GM21367 (cell line): ENCODE data around the gene KCND2.
"Not testable (repeated sequence)": the region's sequence is repeated elsewhere in the genome, so short reads cannot be mapped to it uniquely, and the experiment has no call there.

ENCODE experiments used
- ATAC-seq: cut with Tn5 transposase; IDR thresholded peaks from one replicate; pipeline ENCODE4 v1.9.1; 2021; ENCODE audit not compliant: unreplicated experiment

Gene KCND2

DNA sequence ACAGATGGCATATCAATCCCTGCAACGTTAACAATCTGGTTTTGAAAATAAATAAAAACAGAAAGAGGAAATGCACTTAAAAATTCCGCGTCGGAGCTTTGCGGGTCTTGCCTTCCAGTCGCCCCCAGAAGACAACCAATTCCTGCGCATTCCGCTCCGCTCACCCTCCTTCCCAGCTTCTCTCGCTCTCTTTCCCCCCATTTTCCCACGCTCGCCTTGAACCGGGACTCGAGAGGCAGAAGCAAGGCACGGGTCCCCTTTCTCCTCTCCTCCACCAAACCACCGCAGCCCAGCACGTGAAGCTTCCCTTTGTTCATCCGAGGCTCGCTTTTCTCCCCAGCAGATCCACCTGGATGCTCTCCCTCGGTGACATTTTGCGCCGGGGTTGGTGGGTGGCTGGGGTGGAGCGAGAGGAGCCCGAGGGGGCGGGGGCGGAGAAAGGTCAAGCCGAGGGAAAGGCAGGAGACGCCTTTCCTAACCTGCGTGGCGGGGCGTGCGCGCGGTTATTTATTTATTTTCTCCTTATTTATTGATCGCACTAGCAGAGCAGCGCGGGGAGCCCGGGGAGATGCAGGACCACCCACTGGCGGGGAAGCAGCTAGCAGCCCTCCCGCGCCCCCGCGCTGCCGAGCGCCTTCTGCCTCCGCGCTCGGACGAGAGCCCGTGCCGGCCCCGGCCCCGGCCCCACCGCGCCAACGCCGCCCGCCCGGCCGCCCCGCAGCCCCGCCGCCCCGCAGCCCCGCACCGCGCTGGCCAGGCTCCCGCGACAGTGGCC is at the start of gene KCND2:
TSS of gene KCND2 (plus strand) at position 475 of the 775 bp plus-strand sequence.
- ATAC-seq: peak; percentile 23

DNA sequence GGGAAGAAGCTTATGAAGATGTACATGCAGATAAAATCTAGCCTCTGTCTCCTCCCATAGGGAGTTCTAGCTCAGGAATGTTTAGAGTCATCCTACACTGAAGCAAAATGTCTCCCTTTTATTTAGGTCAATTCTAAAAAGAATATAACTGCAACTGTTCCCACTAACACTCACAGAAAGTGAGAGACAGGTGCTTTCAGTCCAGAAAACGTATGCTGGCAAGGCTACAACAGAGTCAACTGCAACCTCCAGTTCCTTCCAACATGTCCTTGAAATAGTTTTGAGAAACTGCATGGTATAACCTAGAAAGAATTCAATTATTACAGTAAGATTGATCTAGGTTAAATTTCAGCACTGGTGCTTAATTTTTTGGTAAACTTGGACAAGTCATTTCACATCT is 46.8 kb upstream of the KCND2 start:
- no peak for ATAC-seq

DNA sequence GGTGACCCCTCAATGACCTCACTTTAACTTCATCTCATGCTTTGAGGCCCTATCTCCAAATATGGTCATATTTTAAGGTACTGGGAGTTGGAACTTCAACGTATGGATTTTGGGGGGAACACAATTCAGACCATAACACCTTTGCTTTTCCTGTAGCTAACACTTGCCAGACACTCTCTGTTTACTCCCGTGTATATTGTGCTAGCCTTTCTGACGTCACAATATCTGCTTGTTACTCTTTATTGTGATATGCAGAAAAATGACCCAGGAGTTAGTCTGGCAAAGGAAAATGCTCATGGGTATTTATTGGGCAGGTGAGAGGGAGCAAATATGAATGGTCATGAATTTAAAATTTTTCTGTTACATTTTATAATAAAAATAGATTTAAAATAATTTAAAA is 45.7 kb upstream of the KCND2 start:
- no peak for ATAC-seq

DNA sequence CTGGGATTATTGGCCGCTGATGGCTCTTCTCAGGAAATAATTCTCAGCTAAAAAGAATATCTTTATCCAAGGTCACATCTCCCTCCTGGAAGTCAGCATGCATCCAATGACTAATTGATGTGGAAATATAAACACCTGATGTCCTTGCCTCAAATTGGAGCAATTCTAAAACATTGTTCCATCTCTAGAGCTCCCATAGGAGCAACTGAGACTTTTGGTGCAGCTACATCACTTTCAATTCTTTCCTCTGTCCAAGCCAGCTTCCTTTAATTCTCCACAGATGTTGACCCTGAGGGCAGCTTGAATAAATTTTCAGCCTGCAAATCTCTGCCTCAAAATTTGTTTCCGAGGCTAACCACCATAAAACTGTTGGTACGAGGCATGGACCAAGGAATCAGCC is 43.9 kb upstream of the KCND2 start:
- ATAC-seq: no peak

DNA sequence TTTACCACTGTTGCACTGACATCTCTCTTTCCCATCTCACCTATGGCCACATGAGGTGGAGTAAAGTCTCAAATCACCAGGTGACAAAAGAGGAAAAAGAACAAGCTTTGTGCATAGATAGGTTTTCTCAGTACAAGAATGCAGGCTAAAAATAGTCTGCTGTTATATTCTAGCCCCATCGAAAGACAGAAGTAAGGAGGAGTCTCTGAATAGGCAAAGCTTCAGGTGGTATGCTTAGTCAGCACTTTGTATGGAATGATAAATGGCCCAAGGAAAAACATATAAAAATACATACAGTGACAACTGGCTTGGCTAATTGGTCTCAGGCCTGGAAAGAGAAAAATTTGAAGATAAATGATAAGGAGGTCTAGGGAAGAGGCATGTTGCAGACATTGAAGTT is 39.6 kb upstream of the KCND2 start:
- ATAC-seq: no peak

DNA sequence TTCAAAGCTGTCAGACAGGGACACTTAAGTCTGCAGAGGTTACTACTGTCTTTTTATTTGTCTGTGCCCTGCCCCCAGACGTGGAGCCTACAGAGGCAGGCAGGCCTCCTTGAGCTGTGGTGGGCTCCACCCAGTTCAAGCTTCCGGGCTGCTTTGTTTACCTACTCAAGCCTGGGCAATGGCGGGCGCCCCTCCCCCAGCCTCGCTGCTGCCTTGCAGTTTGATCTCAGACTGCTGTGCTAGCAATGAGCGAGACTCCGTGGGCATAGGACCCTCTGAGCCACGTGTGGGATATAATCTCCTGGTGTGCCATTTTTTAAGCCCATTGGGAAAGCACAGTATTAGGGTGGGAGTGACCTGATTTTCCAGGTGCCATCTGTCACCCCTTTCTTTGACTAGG is 32.6 kb upstream of the KCND2 start:
- not testable (repeated sequence) for ATAC-seq

DNA sequence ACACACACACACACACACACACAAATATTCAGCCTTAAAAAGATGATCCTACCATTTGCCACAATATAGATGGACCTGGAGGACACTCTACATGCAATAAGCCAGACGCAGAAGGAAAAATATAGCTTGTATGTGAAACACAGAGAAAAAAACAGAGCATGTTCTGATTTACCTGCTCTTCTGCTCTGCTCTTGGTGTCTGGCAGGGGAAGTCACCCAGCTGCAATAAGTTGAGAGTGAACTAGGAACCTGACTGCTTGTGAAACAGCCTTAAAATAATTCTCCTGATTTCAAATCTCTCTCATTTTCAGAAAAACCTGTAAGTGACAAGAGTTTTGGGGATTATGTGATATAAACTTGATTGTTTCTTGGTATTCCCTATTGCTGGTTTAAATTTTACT is 31.0 kb upstream of the KCND2 start:
- no peak for ATAC-seq

DNA sequence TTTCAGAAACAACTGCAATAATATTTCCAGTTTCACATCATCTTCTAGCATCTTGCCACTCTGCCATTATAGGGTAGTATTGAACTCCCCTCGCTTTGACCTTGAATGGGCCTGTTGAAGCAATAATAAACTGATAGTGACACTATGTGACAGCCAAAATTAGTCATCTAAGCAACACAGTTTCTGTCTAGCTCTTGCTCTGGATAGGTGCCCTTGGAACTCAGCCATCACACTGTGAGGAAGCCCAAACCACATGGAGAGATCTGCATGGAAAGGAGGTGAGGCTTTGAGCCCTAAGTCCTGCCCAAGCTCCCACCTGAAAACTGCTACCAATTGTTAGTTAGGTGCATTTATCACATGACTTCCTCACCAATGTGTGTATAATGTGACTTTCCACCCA is 18.1 kb upstream of the KCND2 start:
- ATAC-seq: no peak

DNA sequence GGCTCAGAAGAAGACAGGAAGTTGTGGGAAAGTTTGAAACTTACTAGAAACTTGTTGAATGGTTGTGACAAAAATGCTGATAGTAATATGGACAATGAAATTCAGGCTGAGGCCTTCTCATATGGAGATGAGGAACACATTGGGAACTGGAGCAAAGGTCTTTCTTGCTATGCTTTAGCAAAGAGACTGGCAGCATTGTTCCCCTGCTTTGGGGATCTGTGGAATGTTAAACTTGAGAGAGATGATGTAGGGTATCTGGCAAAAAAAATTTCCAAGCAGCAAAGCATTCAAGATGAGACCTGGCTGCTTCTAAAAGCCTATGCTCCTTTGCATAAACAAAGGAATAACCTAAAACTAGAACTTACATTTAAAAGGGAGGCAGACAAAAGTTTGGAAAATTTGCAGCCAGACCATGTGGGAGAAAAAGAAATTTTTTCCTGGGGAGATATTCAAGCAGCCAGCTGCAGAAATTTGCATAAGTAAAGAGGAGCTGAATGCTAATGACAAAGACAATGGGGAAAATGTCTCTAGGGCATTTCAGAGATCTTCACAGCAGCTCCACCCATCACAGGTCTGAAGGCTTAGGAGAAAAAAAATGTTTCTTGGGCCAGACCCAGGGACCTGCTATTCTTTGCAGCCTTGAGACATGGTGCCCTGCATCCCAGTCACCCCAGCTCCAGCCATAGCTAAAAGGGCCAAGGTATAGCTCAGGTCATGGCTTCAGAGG is 16.5 kb upstream of the KCND2 start:
- no peak for ATAC-seq

DNA sequence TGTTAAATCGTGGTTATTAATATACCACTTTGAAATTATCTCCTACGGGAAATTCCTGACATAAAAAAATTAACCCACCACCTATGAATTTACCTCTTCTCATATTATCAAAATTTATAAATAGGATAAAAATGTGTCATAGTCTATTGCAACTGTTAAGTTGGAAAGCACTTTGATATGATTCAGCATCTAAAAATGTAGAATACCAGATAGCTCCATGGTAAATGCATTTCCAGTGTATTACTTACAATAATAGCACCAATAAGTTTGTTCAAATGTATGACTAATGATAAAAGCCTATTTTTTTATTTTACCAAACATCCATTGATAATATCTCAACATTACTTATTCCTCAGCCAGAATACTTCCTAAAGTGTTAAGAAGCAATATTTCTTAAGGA is 13.6 kb upstream of the KCND2 start:
- ATAC-seq: no peak

DNA sequence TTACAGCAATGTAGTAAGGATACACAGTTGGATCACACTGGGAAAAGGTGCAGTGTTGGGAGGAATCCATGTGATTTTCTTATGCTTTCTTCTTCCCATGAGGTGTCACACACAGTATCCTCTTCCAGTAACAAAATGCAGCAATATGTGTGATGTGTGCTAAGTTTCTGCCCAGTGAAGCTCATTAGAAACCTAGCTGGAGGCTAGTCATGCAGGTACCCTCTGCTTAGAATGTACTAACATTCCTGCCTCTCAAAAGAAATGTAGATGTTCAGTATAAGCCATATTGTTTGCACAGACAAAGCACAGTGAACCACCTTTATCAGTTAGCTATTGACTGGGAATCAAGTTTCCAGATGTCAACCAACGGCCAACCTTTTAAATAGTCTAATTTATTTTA is 12.9 kb upstream of the KCND2 start:
- no peak for ATAC-seq

DNA sequence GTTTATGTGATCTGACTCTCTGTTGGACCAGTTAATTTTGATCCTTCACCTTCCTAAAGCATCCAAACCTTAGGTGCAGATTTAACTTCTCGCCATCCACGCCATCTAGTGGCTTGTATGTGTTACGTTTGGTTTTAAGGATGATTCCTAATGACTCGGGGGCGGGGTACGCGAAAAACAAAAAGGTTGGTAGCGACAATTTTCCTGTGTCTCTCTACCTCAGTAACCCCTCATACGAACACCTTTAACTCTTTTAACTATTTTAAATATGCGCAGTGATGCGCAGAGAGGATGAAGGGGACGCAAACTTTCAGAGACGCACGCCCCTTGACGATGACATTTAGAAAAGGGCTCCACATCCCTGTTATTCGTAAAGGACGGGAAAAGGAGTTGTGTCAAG is 714 bp upstream of the KCND2 start:
- peak; percentile 63 for ATAC-seq

DNA sequence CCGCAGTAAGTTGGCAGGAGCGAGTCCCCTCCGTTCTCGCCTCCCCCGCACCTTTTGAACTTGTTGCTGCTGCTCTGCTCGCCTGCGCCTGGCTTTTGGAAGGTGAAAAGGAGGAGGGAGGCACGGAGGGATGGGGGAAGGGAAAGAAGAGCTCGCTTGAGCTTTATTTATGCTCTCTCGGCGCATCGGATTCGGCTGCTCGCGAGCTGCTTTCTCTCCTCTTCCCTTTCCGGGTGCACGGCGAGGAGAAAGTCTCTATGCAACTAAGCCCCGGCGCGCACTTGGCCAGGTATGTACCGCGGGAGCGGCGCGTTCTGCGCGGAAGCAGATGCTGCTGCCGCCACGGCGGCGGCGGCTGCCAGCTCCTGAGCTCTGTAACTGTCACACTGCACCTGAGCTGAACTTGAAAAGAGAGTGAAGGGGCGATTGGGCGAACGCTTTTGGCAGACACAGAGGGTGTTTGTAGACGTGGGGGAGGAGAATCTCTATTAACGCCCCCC is 551 bp downstream of the KCND2 start:
- peak; percentile 64 for ATAC-seq

DNA sequence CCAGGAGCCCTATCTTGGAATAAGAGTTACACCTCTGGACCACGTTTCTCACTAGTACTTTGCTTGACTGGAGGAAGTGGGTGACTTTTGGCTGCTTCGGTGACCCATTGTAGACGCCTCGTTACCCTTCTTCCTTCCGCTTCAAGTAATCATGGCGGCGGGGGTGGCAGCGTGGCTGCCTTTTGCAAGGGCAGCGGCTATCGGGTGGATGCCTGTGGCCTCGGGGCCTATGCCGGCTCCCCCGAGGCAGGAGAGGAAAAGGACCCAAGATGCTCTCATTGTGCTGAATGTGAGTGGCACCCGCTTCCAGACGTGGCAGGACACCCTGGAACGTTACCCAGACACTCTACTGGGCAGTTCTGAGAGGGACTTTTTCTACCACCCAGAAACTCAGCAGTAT is 1.5 kb downstream of the KCND2 start:
- ATAC-seq: no peak

DNA sequence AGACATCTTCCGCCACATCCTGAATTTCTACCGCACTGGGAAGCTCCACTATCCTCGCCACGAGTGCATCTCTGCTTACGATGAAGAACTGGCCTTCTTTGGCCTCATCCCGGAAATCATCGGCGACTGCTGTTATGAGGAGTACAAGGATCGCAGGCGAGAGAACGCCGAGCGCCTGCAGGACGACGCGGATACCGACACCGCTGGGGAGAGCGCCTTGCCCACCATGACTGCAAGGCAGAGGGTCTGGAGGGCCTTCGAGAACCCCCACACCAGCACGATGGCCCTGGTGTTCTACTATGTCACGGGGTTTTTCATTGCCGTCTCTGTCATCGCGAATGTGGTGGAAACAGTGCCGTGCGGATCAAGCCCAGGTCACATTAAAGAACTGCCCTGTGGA is 1.9 kb downstream of the KCND2 start:
- no peak for ATAC-seq

DNA sequence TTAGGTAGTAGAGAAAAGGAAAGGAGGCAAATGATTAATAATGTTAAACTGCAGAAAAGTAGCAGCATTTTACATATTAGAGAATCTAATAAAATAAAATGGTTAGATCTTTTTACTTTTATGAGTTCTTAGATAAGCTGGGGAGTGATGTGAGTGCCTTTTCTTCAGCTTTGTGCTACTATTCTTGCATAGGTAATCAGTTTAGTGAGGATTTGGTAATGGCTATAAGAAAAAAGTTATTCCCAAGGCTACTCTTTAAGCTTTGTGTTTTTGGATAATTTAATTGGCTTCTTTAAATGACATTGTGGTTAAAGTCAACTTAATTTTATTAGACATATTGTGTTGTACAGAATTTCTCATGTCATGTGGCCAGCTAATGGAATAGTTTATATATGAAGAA is 3.7 kb downstream of the KCND2 start:
- ATAC-seq: no peak

DNA sequence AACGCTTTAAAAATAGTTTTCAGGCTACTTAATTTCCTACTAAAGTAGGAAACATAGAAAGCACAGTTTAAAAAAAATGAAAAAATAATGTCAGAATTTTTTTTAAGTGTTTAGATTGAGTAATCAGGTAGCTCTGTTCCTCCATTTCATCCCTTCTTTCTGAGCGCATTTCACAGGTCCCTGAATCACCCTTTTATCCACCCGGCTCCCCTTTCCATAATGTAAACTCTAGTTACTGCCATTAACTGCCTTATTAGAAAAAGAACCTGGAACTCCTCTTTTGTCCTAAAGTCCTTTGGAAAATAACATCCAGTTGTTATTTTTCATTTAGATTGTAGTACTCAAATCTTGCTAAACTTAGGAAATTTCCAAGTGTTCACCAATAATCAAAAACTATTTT is 5.8 kb downstream of the KCND2 start:
- ATAC-seq: no peak

DNA sequence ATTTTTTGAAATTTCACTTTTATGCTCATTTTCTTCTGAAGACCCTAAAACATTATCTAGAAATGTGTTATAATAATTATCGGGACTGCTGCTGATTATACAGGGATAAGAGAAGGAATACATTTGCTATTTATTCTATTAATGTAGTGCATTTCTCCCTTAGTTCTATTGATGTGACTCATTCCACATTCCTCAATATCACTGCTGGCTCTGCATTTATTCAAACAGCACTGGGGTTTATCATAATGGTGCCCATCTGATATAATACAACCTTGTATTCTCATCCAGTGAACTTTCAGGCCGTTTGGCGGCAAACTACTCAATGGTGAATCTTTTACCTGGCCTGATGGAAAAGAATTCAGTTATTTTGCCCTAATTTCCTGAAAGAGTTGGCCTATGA is 7.8 kb downstream of the KCND2 start:
- no peak for ATAC-seq

DNA sequence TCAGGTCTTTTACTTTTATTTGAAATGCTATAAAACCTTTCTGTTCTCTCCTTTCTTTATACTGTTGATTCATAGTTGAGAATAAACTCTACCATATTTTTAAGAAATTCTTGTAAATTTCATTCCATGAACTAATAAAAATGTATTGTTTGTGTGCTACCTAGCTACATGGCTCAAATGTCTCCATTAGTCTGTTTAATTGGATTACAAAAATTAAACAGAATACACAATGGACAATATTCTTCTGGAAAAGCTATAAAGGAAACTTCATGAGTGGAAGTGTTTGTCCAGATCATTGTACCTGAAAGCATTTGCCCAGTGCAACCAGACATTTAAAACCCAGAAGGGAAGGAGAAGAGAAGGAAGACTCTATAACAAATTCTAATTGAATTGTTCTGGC is 20.1 kb downstream of the KCND2 start:
- no peak for ATAC-seq

DNA sequence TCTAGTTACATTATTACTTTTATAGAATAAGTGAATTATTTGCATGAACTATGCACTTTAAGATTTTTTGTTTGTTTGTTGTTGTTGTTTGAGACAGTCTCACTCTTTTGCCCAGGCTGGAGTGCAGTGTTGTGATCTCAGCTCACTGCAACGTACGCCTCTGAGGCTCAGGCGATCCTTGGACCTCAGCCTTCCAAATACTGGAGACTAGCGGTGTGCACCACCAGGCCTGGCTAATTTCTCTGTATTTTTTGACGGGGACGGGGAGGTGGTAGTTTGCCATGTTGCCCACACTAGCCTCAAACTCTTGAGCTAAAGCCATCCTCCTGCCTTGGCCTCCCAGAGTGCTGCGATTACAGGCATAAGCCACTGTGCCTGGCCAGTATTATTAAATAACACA is 29.2 kb downstream of the KCND2 start:
- no peak for ATAC-seq

DNA sequence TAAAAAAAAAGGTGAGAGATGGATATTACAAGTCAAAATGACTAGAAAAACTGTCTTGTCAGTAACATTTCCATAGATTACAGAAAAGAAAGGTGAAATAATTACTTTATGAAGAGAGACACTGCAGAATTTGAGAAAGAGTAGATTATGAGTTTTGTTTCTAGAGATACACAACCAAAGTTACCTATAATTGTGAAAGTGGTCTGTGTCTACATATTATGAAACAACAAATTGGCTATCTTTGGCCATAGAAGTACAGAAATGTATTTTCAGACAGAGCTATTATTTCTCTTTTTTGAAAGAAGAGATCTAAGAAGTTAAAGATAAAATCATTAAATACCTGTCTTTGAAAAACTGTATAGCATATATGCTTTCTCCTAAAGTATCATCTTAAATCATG is 30.1 kb downstream of the KCND2 start:
- no peak for ATAC-seq

DNA sequence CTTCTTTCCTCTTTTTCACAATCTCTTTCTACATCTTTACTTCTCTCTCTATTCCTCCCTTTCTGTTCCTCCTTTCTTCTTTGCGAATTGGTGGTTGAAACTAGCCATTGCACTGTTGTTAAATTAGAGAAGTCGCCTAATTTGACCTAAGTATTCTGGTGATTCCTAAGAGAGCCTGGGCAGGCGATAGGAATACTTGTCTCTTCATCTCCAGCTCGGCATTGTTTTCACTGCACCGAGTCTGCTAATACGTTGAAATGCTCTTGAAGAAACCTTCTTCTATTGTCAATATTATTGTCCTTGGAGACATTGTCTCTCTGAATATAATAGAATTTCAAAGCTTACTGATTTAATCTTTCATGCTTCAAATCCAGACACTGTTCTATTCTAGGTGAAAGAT is 31.7 kb downstream of the KCND2 start:
- no peak for ATAC-seq
